Measurements from ENCODE around the gene LRRC37A.
"Not testable (repeated sequence)": the region's sequence is repeated elsewhere in the genome, so short reads cannot be mapped to it uniquely, and the experiment has no call there.

- TF ChIP-seq, protein P1, sequence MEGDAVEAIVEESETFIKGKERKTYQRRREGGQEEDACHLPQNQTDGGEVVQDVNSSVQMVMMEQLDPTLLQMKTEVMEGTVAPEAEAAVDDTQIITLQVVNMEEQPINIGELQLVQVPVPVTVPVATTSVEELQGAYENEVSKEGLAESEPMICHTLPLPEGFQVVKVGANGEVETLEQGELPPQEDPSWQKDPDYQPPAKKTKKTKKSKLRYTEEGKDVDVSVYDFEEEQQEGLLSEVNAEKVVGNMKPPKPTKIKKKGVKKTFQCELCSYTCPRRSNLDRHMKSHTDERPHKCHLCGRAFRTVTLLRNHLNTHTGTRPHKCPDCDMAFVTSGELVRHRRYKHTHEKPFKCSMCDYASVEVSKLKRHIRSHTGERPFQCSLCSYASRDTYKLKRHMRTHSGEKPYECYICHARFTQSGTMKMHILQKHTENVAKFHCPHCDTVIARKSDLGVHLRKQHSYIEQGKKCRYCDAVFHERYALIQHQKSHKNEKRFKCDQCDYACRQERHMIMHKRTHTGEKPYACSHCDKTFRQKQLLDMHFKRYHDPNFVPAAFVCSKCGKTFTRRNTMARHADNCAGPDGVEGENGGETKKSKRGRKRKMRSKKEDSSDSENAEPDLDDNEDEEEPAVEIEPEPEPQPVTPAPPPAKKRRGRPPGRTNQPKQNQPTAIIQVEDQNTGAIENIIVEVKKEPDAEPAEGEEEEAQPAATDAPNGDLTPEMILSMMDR (conservative IDR thresholded peaks at IDR 0.05) = not testable (repeated sequence)
- not testable (repeated sequence) for TF ChIP-seq ZFX (IDR thresholded peaks at IDR 0.05)
Measured at GRCh38 chr17:46372236-46373229, 77.6 kb downstream of the LRRC37A start.
